ENCODE measurements around the gene AQP7. TPM values are rescaled to one million over a fixed set of nuclear protein-coding genes. Genes with fewer than 3 reads are reported as not detected.

The AQP7 gene
- total RNA-seq, 1 experiment from 2014 or later = not detected

GRCh38 chr9:33349743-33350142, 52.6 kb downstream of the AQP7 start:
- Histone ChIP-seq H3K27me3 (ENCODE audit: low read length) (no peaks in the 10 kb centered on the region), H3F3A (ENCODE audit: low read length, unreplicated experiment) (no peaks in the 10 kb centered on the region), H3K9me3 (ENCODE audit: low read length) (no peaks in the 10 kb centered on the region), H2AFZ (ENCODE audit: low read length) (no peak overlapping the region), H4K20me1 (ENCODE audit: low read length) (no peaks in the 10 kb centered on the region), H3K79me2 (ENCODE audit: low read length) (no peaks in the 10 kb centered on the region), H3K4me2 (ENCODE audit: low read length) (no peak overlapping the region), H3K36me3 (ENCODE audit: low read depth, low read length) (peaks cover 30% of the 10 kb centered on the region), H3K27ac (ENCODE audit: low read length) (peak overlapping the region; percentile 87), H3K4me3 (ENCODE audit: low read length) (no peak overlapping the region), H3K9ac (ENCODE audit: low read length) (peak overlapping the region; percentile 35), H3K4me1 (ENCODE audit: insufficient read depth, low read length) (peaks cover 30% of the 10 kb centered on the region), H3K9me2 (replicated peaks; ENCODE audit: low read length) (no peaks in the 10 kb centered on the region)
- intact Hi-C loops (cut with micrococcal nuclease) = loop anchor here (1.0 to 2.0 kb wide), 2 partner anchors 19 to 59 kb away; partner anchors contain the start of gene NFX1
- BruUV-seq (replicated peaks) = TSS peak; percentile 29
- POLR2A ChIA-PET (ENCODE audit: unreplicated experiment) = interaction anchor here (0.6 kb wide), 2 partner anchors 60 to 217 kb away, joined by 6 to 19 read pairs; no protein-coding TSS in a partner anchor
- DNase-seq = no peak
- ATAC-seq = no peak; the same call in 1 of the 2 replicates
- no peak for TF ChIP-seq CTCF (conservative IDR thresholded peaks at IDR 0.05; ENCODE audit: low read depth, low read length)
- TF ChIP-seq EZH2 (IDR thresholded peaks at IDR 0.05; ENCODE audit: low read length, unreplicated experiment) = no peak
- TF ChIP-seq EZH2phosphoT487 (IDR thresholded peaks at IDR 0.05; ENCODE audit: borderline replicate concordance, low read length) = no peak
- CTCF ChIA-PET = no interaction called here

- no peaks in the 10 kb centered on the region for H3K79me2 ChIP-seq (ENCODE audit: low read length)
- no peaks in the 10 kb centered on the region for H3K9me2 ChIP-seq (replicated peaks; ENCODE audit: low read length)
- no peak overlapping the region for H3K9ac ChIP-seq (ENCODE audit: low read length)
- DNase-seq (no peak), ATAC-seq (no peak)
- TF ChIP-seq EZH2 (IDR thresholded peaks at IDR 0.05; ENCODE audit: low read length, unreplicated experiment) = no peak
- no peak for TF ChIP-seq CTCF (conservative IDR thresholded peaks at IDR 0.05; ENCODE audit: low read depth, low read length)
- no peak for TF ChIP-seq EZH2phosphoT487 (IDR thresholded peaks at IDR 0.05; ENCODE audit: borderline replicate concordance, low read length)
- H3K27ac ChIP-seq (ENCODE audit: low read length) = peak overlapping the region; percentile 87
- H2AFZ ChIP-seq (ENCODE audit: low read length) = no peak overlapping the region
- ChIA-PET CTCF (no interaction called here), POLR2A (ENCODE audit: unreplicated experiment) (interaction anchor here (0.6 kb wide), 1 partner anchor 217 kb away, joined by 6 read pairs; no protein-coding TSS in a partner anchor)
- no peaks in the 10 kb centered on the region for H3F3A ChIP-seq (ENCODE audit: low read length, unreplicated experiment)
- BruUV-seq (replicated peaks) = no TSS peak
- H3K9me3 ChIP-seq (ENCODE audit: low read length) = no peaks in the 10 kb centered on the region
- no peak overlapping the region for H3K4me2 ChIP-seq (ENCODE audit: low read length)
- H3K36me3 ChIP-seq (ENCODE audit: low read depth, low read length) = peaks cover 30% of the 10 kb centered on the region
- intact Hi-C loops (cut with micrococcal nuclease) = no loop called here
- H3K4me3 ChIP-seq (ENCODE audit: low read length) = no peak overlapping the region
- no peaks in the 10 kb centered on the region for H4K20me1 ChIP-seq (ENCODE audit: low read length)
- peaks cover 24% of the 10 kb centered on the region for H3K4me1 ChIP-seq (ENCODE audit: insufficient read depth, low read length)
- no peaks in the 10 kb centered on the region for H3K27me3 ChIP-seq (ENCODE audit: low read length)
Observed at GRCh38 chr9:33348998-33349397, 53.4 kb downstream of the AQP7 start.

- intact Hi-C loops (cut with micrococcal nuclease) = no loop called here
- Histone ChIP-seq H3K9me2 (replicated peaks; ENCODE audit: low read length) (no peaks in the 10 kb centered on the region), H3K4me2 (ENCODE audit: low read length) (no peak overlapping the region), H3F3A (ENCODE audit: low read length, unreplicated experiment) (no peaks in the 10 kb centered on the region), H3K36me3 (ENCODE audit: low read depth, low read length) (peaks cover 30% of the 10 kb centered on the region), H2AFZ (ENCODE audit: low read length) (no peak overlapping the region), H3K9ac (ENCODE audit: low read length) (no peak overlapping the region), H3K9me3 (ENCODE audit: low read length) (no peaks in the 10 kb centered on the region), H3K79me2 (ENCODE audit: low read length) (no peaks in the 10 kb centered on the region), H3K4me3 (ENCODE audit: low read length) (no peak overlapping the region), H3K4me1 (ENCODE audit: insufficient read depth, low read length) (peaks cover 22% of the 10 kb centered on the region), H3K27me3 (ENCODE audit: low read length) (no peaks in the 10 kb centered on the region), H4K20me1 (ENCODE audit: low read length) (no peaks in the 10 kb centered on the region), H3K27ac (ENCODE audit: low read length) (no peak overlapping the region)
- ChIA-PET CTCF (no interaction called here), POLR2A (ENCODE audit: unreplicated experiment) (no interaction called here)
- ATAC-seq = no peak
- no TSS peak for BruUV-seq (replicated peaks)
- TF ChIP-seq CTCF (conservative IDR thresholded peaks at IDR 0.05; ENCODE audit: low read depth, low read length) (no peak), EZH2 (IDR thresholded peaks at IDR 0.05; ENCODE audit: low read length, unreplicated experiment) (no peak), EZH2phosphoT487 (IDR thresholded peaks at IDR 0.05; ENCODE audit: borderline replicate concordance, low read length) (no peak)
- DNase-seq = no peak
Observed at GRCh38 chr9:33346564-33346963, 55.8 kb downstream of the AQP7 start.
